ENCODE results near the gene PPY. TPM values are rescaled to one million over a fixed set of nuclear protein-coding genes. Genes with fewer than 3 reads are reported as not detected.

PPY gene
- total RNA-seq, 1 experiment from 2014 or later = not detected

DNA sequence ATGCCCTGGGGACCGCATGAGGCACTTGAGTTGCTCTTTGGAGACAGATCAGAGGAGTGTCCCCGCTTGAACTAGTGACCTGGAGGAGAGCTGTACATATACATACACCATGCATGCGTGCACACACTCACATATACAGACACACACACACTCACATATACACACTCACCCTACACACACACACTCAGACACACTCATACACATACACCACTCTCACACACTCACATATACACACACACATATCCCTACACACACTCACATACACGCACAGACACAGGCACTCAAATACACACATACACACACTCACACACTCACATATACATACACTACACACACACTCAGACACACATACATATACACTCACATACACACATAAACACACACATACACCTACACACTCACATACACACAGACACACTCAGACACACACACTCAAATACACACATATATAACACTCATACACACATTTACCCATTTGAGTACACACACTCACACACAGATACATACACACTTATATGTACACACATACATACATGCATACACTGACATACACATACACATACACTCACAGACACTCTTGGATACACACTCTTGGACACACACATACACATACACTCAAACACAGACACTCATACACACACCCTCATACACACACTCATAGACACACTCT lies 29.5 kb downstream of the PPY start:
- H3K4me1 Mint-ChIP-seq = peaks cover 16 to 17% of the 10 kb centered on the region in 2 experiments
- H3K4me2 ChIP-seq (ENCODE audit: insufficient read depth, insufficient read length, low read length) = no peak overlapping the region
- no peaks in the 10 kb centered on the region for H3K9me3 ChIP-seq (ENCODE audit: control insufficient read depth, low read depth, low read length)
- H3K79me2 ChIP-seq (ENCODE audit: insufficient read depth, low read length) = no peaks in the 10 kb centered on the region
- H3K56ac ChIP-seq (ENCODE audit: insufficient read length, low read depth, low read length) = no peak overlapping the region
- no peak overlapping the region for H2BK15ac ChIP-seq (ENCODE audit: low read depth, low read length)
- no peak for DNase-seq
- H3K9me3 Mint-ChIP-seq = peaks cover 0 to 5% of the 10 kb centered on the region in 2 experiments; a peak in 4 of 5 replicates
- H2AFZ ChIP-seq (ENCODE audit: low read length) = no peak overlapping the region
- H4K20me1 ChIP-seq (ENCODE audit: control insufficient read depth, insufficient read depth, insufficient read length) = no peaks in the 10 kb centered on the region
- no peak overlapping the region for H3K23ac ChIP-seq (ENCODE audit: insufficient read length, low read depth, low read length)
- no peak overlapping the region for H4K91ac ChIP-seq (ENCODE audit: insufficient read length, low read depth, low read length)
- H3K4me3 Mint-ChIP-seq = no peak overlapping the region
- H3K18ac ChIP-seq (ENCODE audit: insufficient read length, low read depth, low read length) = no peak overlapping the region
- H3T11ph ChIP-seq (ENCODE audit: low read length) = no peak overlapping the region
- no peaks in the 10 kb centered on the region for H3K36me3 Mint-ChIP-seq (ENCODE audit: insufficient read depth in 1 of 3, low read depth in 3 of 3)
- no peak overlapping the region for H2BK5ac ChIP-seq (ENCODE audit: insufficient read length, low read length)
- no peak overlapping the region for H4K8ac ChIP-seq (replicated peaks; ENCODE audit: insufficient read length, low read depth, low read length)
- H2BK12ac ChIP-seq (ENCODE audit: insufficient read length, low read depth, low read length) = no peak overlapping the region
- no peak overlapping the region for H2BK120ac ChIP-seq (ENCODE audit: low read depth, low read length, poor library complexity, severe bottlenecking)
- TF ChIP-seq, protein P1, sequence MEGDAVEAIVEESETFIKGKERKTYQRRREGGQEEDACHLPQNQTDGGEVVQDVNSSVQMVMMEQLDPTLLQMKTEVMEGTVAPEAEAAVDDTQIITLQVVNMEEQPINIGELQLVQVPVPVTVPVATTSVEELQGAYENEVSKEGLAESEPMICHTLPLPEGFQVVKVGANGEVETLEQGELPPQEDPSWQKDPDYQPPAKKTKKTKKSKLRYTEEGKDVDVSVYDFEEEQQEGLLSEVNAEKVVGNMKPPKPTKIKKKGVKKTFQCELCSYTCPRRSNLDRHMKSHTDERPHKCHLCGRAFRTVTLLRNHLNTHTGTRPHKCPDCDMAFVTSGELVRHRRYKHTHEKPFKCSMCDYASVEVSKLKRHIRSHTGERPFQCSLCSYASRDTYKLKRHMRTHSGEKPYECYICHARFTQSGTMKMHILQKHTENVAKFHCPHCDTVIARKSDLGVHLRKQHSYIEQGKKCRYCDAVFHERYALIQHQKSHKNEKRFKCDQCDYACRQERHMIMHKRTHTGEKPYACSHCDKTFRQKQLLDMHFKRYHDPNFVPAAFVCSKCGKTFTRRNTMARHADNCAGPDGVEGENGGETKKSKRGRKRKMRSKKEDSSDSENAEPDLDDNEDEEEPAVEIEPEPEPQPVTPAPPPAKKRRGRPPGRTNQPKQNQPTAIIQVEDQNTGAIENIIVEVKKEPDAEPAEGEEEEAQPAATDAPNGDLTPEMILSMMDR (conservative IDR thresholded peaks at IDR 0.05) = no peak
- H3K14ac ChIP-seq (ENCODE audit: insufficient read depth, low read length) = no peak overlapping the region
- H3K9ac ChIP-seq (ENCODE audit: extremely low read depth, insufficient read length, low read length) = no peak overlapping the region
- no peak overlapping the region for H4K5ac ChIP-seq (ENCODE audit: insufficient read length, low read depth, low read length)
- H3K27ac Mint-ChIP-seq = no peak overlapping the region
- H2AK5ac ChIP-seq (ENCODE audit: insufficient read length, low read length) = no peak overlapping the region
- no peaks in the 10 kb centered on the region for H3K79me1 ChIP-seq (ENCODE audit: insufficient read depth, low read depth, low read length, poor library complexity, severe bottlenecking)
- H3K4ac ChIP-seq (ENCODE audit: low read depth, low read length) = no peak overlapping the region
- peaks cover 56% of the 10 kb centered on the region for H3K27me3 Mint-ChIP-seq (ENCODE audit: low read depth)
- no peak overlapping the region for H3K27ac ChIP-seq (ENCODE audit: insufficient read length, low read depth, low read length)
- H3K27me3 ChIP-seq (ENCODE audit: insufficient read depth, low read length) = no peaks in the 10 kb centered on the region; the same call in 1 of the 2 replicates
- H3K23me2 ChIP-seq (ENCODE audit: insufficient read length, low read depth, low read length, poor library complexity, severe bottlenecking) = peaks cover 7% of the 10 kb centered on the region
- H3K4me1 ChIP-seq (ENCODE audit: insufficient read depth, low read length) = no peaks in the 10 kb centered on the region
- WGBS (ENCODE audit: extremely low coverage, insufficient read length, low lambda C conversion rate) = 100% methylated on average over 1 of the region's 4 CpGs
- H2BK20ac ChIP-seq (ENCODE audit: low read depth, low read length, poor library complexity, severe bottlenecking) = no peak overlapping the region

All from H9 (cell line).